HCT116 (cell line): Measurements from ENCODE around the gene INPP5J. TPM values are rescaled to one million over a fixed set of nuclear protein-coding genes. Genes with fewer than 3 reads are reported as not detected.

Experiments
- ATAC-seq: fragments of 200-7000 bp; cut with Tn5 transposase; 2 replicates; pipeline ENCODE4 v1.9.1; 2020; ENCODE audit warnings: mild to moderate bottlenecking, moderate library complexity
- BruUV-seq: library from RNA; stranded (reverse); fragments of 400-500 nt; replicated peaks from 2 replicates; lab custom pipeline; 2021; lab: Mats Ljungman, UMichigan
- CTCF ChIA-PET: fragments of 300-600 bp; sonication (Branson Sonifier 250); formaldehyde crosslinking; loops from one replicate; lab custom pipeline; 2021; ENCODE audit warnings: antibody characterized with exemption; lab: Charles Lee
- POLR2A ChIA-PET: fragments of 300-600, 350-600 bp; sonication (Branson Sonifier 250); formaldehyde crosslinking; loops from one replicate; lab custom pipeline; 2021; ENCODE audit warnings: antibody characterized with exemption; lab: Charles Lee
- RAD21 ChIA-PET, 2 experiments: fragments of 300-600 bp; sonication (Branson Sonifier 250); formaldehyde crosslinking; loops; one replicate each; lab custom pipeline; 2023; ENCODE audit warnings: low total read pairs in 2 of 2; ENCODE audit not compliant: uncharacterized antibody in 2 of 2, unreplicated experiment in 2 of 2, low non-redundant PET in 1 of 2; lab: Charles Lee
- DNase-seq: peaks from one replicate; pipeline ENCODE4 v3.0.0-alpha.2; 2010; ENCODE audit warnings: low read depth, low spot score
- H2AFZ ChIP-seq: fragments of 200-600 bp; shearing (Covaris generic), sonication (generic); 2 replicates; pipeline ENCODE4 v1.6.1; 2017; ENCODE audit warnings: low read depth, mixed run types, mixed read lengths, antibody characterized with exemption, low read length; ENCODE audit not compliant: poor library complexity, severe bottlenecking
- H3K27ac ChIP-seq: 2 replicates; pipeline ENCODE4 v1.5.1; 2012; ENCODE audit warnings: low read depth, low read length
- H3K27me3 ChIP-seq: fragments of 200-600 bp; sonication (generic); 2 replicates; pipeline ENCODE4 v1.6.1; 2016; ENCODE audit warnings: mixed run types, low read length, mixed read lengths; ENCODE audit not compliant: insufficient read depth
- H3K36me3 ChIP-seq, 2 experiments: fragments of 200-500 bp in 1 of 2; fragments of 200-600 bp in 1 of 2; sonication (Bioruptor generic) in 1 of 2; sonication (generic) in 1 of 2; 2 replicates each; pipeline versions ENCODE4 v1.5.1 to v1.6.1; 2014 to 2016; ENCODE audit warnings: low read length in 2 of 2, inconsistent platforms in 1 of 2, mixed read lengths in 1 of 2, mixed run types in 1 of 2; ENCODE audit not compliant: insufficient read depth in 2 of 2, control insufficient read depth in 1 of 2
- H3K4me1 ChIP-seq, 2 experiments: fragments of 200-600 bp in 1 of 2; sonication (generic) in 1 of 2; 2 replicates each; pipeline versions ENCODE4 v1.5.1 to v1.6.1; 2012 to 2017; ENCODE audit warnings: low read length in 2 of 2, inconsistent platforms in 1 of 2, mild to moderate bottlenecking in 1 of 2, mixed read lengths in 1 of 2, mixed run types in 1 of 2, moderate library complexity in 1 of 2; ENCODE audit not compliant: insufficient read depth in 2 of 2, control insufficient read depth in 1 of 2
- H3K4me2 ChIP-seq: fragments of 200-600 bp; sonication (generic); 2 replicates; pipeline ENCODE4 v1.6.1; 2017; ENCODE audit warnings: mixed run types, low read length, mixed read lengths
- H3K4me3 ChIP-seq, 2 experiments: fragments of 200-600 bp in 1 of 2; sonication (generic) in 1 of 2; replicated peaks in 1 of 2; 2 replicates each; pipeline ENCODE4 v1.5.1; 2011 to 2016; ENCODE audit warnings: low read length in 2 of 2, control low read depth in 1 of 2, low read depth in 1 of 2, mild to moderate bottlenecking in 1 of 2, mixed read lengths in 1 of 2, mixed run types in 1 of 2
- H3K79me2 ChIP-seq: fragments of 200-600 bp; sonication (generic); 2 replicates; pipeline ENCODE4 v1.6.1; 2017; ENCODE audit warnings: mild to moderate bottlenecking, mixed run types, low read length, moderate library complexity, mixed read lengths; ENCODE audit not compliant: insufficient read depth
- H3K9ac ChIP-seq: fragments of 200-600 bp; sonication (generic); 2 replicates; pipeline ENCODE4 v1.6.1; 2016; ENCODE audit warnings: low read length, mixed read lengths
- H3K9me2 ChIP-seq: fragments of 200-600 bp; sonication (generic), shearing (Covaris generic); 2 replicates; pipeline ENCODE4 v1.6.1; 2017; ENCODE audit warnings: mixed run types, mild to moderate bottlenecking, moderate library complexity; ENCODE audit not compliant: insufficient read depth
- H3K9me3 ChIP-seq, 2 experiments: fragments of 200-500 bp in 1 of 2; fragments of 200-600 bp in 1 of 2; sonication (Bioruptor generic) in 1 of 2; sonication (generic) in 1 of 2; 2 replicates each; pipeline ENCODE4 v1.6.1; 2014 to 2017; ENCODE audit warnings: low read length in 2 of 2, mixed read lengths in 2 of 2, inconsistent platforms in 1 of 2, low read depth in 1 of 2, mild to moderate bottlenecking in 1 of 2, mixed run types in 1 of 2, moderate library complexity in 1 of 2; ENCODE audit not compliant: control insufficient read depth in 1 of 2, insufficient read depth in 1 of 2
- H4K20me1 ChIP-seq: fragments of 200-600 bp; sonication (generic), shearing (Covaris generic); 2 replicates; pipeline ENCODE4 v1.6.1; 2017; ENCODE audit warnings: mixed run types, mild to moderate bottlenecking, moderate library complexity; ENCODE audit not compliant: insufficient read depth
- EGR1 ChIP-seq: IDR thresholded peaks from 2 replicates; pipeline ENCODE4 v1.6.1; 2012; ENCODE audit warnings: low read depth
- EZH2 ChIP-seq: fragments of 200-600 bp; sonication (generic); IDR thresholded peaks from 2 replicates; pipeline ENCODE4 v1.6.1; 2017; ENCODE audit warnings: antibody characterized with exemption, mixed run types
- JUND ChIP-seq: IDR thresholded peaks from 2 replicates; pipeline ENCODE4 v1.6.1; 2012
- POLR2A ChIP-seq: IDR thresholded peaks from 2 replicates; pipeline ENCODE4 v1.7.0; 2011; ENCODE audit warnings: borderline replicate concordance; ENCODE audit not compliant: insufficient read depth, insufficient read length; ENCODE audit errors: extremely low read depth
- intact Hi-C: fragments of 100-400 bp; cut with micrococcal nuclease; formaldehyde crosslinking; loops from 2 replicates; pipeline ENCODE4 v1.10.0; 2022
- microRNA counts: library from miRNA; unstranded; fragments of <30 nt; microRNA quantifications from one replicate; lab custom pipeline; 2015
- microRNA-seq: library from miRNA; unstranded; fragments of <30 nt; microRNA quantifications from one replicate; pipeline ENCODE4, GENCODE V29; 2016; ENCODE audit warnings: borderline number of aligned reads
- total RNA-seq: library from RNA; stranded (reverse); gene quantifications from one replicate; pipeline ENCODE4 v1.2.1, GENCODE V29; 2021; ENCODE audit not compliant: unreplicated experiment

INPP5J gene
- total RNA-seq, 1 experiment from 2014 or later: 8.9 TPM

DNA sequence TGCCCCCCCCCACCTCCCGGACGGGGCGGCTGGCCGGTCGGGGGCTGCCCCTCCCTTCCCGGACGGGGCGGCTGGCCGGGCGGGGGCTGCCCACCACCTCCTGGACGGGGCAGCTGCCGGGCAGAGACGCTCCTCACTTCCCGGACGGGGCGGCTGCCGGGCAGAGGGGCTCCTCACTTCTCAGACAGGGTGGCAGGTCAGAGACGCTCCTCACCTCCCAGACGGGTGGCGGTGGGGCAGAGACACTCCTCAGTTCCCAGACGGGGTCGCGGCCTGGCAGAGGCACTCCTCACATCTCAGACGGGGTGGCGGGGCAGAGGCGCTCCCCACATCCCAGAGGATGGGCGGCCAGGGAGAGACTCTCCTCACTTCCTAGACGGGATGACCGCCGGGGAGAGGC is 61.2 kb downstream of the INPP5J start:
- Histone ChIP-seq H4K20me1 (no peaks in the 10 kb centered on the region), H3K9ac (no peak overlapping the region), H2AFZ (no peak overlapping the region), H3K4me2 (no peak overlapping the region), H3K27ac (no peak overlapping the region), H3K79me2 (0 out of 2 replicates have a peak, but pooled peaks cover 8% of the 10 kb centered on the region), H3K4me3 (no peak overlapping the region), H3K27me3 (no peaks in the 10 kb centered on the region), H3K9me3 (no peaks in the 10 kb centered on the region), H3K36me3 (no peaks in the 10 kb centered on the region), H3K9me2 (no peaks in the 10 kb centered on the region), H3K4me1 (peaks cover 9% of the 10 kb centered on the region in 2 experiments)
- BruUV-seq: no TSS peak
- ChIA-PET POLR2A (no interaction called here), CTCF (no interaction called here), RAD21 (no interaction called here)
- no peak for ATAC-seq
- TF ChIP-seq EGR1: no peak
- no peak for TF ChIP-seq JUND
- TF ChIP-seq POLR2A: no peak
- TF ChIP-seq EZH2: no peak
- no peak for DNase-seq
- intact Hi-C loops: no loop called here

MicroRNAs encoded within 50 kb of the gene (microRNA counts, 767-probe panel; counts per million panel counts)
- microRNA hsa-miR-3928 (lab: Ali Mortazavi, UCI): not detected

Small RNAs within 50 kb of the gene (microRNA-seq; reads per million reads assigned to microRNA genes)
- gene MIR3928: 14.5 reads per million, percentile 35 among the genes with 10 or more reads in this experiment

Other genes with a start within 250 kb of the INPP5J start
- gene MORC2, start 154.2 kb upstream of the INPP5J start, total RNA-seq: 25.4 TPM
- 45.0 TPM for gene TUG1, start 153.7 kb upstream of the INPP5J start, total RNA-seq
- 148 TPM for gene SMTN, start 41.6 kb upstream of the INPP5J start, total RNA-seq
- 65.6 TPM for gene SELENOM, start 15.4 kb upstream of the INPP5J start, total RNA-seq
- not detected for gene PLA2G3, start 17.5 kb downstream of the INPP5J start, total RNA-seq
- 17.1 TPM for gene RNF185, start 37.2 kb downstream of the INPP5J start, total RNA-seq
- gene LIMK2, start 89.3 kb downstream of the INPP5J start, total RNA-seq: 21.9 TPM
- gene PIK3IP1, start 169.5 kb downstream of the INPP5J start, total RNA-seq: 1.6 TPM
- 30.6 TPM for gene PATZ1, start 223.4 kb downstream of the INPP5J start, total RNA-seq